NCI-H1436 (cell line): Measurements from ENCODE around the gene MAPK10.
"Not testable (repeated sequence)": the region's sequence is repeated elsewhere in the genome, so short reads cannot be mapped to it uniquely, and the experiment has no call there.

Experiments
- DNase-seq: peaks from one replicate; lab custom pipeline; 2025; lab: John Stamatoyannopoulos, UW

The MAPK10 gene

DNA sequence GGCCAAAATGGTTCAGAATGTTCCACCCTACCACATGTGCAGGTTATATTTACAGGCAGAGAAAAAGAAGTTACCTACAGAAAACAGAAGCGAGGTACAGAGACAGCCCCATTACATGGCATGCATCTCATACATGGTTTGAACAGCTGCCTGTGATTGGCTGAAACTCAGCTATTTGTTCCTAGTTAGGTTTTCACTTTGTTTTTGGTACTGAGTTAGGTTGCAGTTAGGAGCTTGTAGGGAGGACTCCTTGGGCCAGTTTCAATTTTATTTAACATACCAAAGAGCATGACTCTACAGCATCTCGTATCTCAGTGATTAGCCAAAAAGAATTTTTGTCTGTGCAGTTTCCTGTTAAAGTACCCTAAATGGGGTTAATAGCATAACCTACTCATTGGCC is 392.0 kb downstream of the MAPK10 start:
- DNase-seq = no peak

- no peak for DNase-seq
These were observed 393.5 kb downstream of the MAPK10 start for GRCh38 chr4:85966373-85966772.

GRCh38 chr4:85965529-85965928 is 394.3 kb downstream of the MAPK10 start:
- no peak for DNase-seq

DNA sequence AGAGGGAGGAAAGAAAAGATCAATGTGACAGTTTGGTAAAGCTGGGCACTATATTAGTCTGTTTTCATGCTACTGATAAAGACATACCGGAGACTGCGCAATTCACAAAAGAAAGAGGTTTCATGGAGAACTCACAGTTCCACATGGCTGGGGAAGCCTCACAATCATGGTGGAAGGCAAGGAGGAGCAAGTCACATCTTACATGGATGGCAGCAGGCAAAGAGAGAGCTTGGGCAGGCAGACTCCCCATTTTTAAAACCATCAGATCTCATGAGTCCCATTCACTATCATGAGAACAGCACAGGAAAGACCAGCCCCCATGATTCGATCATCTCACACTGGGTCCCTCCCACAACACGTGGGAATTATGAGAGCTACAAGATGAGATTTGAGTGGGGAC is 394.8 kb downstream of the MAPK10 start:
- DNase-seq = not testable (repeated sequence)

- no peak for DNase-seq
These were observed 395.6 kb downstream of the MAPK10 start for GRCh38 chr4:85964298-85964697.

GRCh38 chr4:85963231-85963630 is 396.6 kb downstream of the MAPK10 start:
- no peak for DNase-seq

- no peak for DNase-seq
These were observed 398.0 kb downstream of the MAPK10 start for GRCh38 chr4:85961887-85962286.

- DNase-seq = no peak
These were observed 403.4 kb downstream of the MAPK10 start for GRCh38 chr4:85956293-85956945.

- no peak for DNase-seq
These were observed 404.1 kb downstream of the MAPK10 start for GRCh38 chr4:85955620-85956292.

- DNase-seq = no peak
These were observed 406.2 kb downstream of the MAPK10 start for GRCh38 chr4:85953651-85954018.

DNA sequence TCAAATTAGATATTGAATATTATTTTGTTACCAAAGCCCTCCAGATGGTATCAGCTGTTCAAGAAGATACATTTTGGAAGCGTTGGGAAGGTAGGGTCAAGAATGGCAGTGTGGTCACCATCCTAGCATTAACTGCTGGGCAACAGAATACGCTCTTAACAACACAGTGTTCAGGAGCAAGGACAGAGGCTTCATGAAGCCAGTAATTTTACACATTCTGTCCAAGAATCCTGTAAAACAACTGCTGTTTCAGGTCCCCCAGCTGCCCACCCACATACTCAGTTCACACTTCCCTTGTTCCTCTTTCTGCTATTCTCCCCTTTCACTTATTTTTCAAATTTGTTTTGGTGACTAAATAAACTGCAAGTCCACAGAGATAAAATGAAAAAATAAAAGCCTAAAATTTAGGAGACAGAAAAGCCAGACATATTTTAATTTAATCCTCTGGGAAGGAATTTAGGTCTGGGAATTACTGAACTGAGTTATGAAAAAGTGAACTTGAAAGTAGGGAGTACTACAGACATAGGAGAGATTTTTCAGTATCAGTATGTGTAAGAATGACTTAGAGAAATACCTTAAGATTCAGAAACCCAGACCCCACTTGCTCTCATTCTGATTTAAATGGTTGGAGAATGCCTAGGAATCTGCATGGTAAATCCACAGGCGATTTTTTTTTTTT is 406.7 kb downstream of the MAPK10 start:
- DNase-seq = no peak

- DNase-seq = no peak
These were observed 407.3 kb downstream of the MAPK10 start for GRCh38 chr4:85952528-85952927.

DNA sequence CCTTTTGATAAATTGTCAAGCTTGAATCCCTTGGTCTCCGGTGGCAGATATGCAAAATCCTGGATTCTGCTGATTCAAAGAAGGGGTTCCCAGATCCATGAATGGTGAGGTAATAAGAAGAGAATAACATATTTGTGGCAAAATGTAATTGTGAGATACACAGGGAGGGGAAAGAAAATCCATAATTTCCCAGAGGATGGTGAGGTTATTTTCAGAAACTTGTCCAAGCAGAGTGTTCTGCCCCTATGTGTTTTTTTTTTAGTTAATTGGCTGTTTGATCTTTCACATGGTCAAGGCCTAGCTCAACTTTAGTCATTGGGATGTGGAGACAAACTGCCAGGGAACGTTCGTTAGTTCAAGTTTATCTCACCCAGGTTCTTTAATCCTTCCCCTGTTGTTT is 408.8 kb downstream of the MAPK10 start:
- no peak for DNase-seq

DNA sequence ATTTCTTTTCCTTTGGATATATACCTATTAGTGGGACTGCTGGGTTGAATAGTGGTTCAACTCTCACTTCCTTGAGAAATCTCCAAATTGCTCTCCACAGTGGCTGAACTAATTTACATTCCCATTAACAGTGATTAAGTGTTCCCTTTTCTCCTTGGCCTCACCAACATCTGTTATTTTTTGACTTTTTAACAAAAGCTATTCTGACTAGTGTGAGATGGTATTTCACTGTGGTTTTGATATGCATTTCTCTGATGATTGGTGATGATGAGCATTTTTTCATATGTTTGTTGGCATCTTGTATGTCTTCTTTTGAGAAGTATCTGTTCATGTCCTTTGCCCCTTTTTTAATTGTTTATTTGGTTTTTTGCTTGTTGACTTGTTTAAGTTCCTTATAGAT is 413.0 kb downstream of the MAPK10 start:
- no peak for DNase-seq

DNA sequence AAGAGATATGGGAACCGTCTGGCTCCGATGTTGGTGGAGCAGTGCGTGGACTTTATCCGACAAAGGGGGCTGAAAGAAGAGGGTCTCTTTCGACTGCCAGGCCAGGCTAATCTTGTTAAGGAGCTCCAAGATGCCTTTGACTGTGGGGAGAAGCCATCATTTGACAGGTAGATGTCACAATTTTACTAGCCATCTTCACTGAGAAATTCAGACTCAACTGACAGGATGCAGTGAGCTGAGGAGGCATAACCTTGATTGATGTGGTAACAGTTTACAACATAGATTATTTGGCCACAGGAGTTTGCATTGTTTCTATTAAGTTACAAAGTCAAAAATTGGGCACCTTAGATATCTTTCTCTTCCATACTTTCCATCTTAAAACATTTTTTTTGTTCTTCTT is 417.7 kb downstream of the MAPK10 start:
- DNase-seq = no peak

- DNase-seq = no peak
These were observed 419.7 kb downstream of the MAPK10 start for GRCh38 chr4:85940151-85940550.
